CD4-positive, alpha-beta T cell treated with Interleukin-15 for 1 hour (primary cell): ENCODE data around the gene RPGRIP1.
"Not testable (repeated sequence)": the region's sequence is repeated elsewhere in the genome, so short reads cannot be mapped to it uniquely, and the experiment has no call there.

Experiments
- DNase-seq: peaks from one replicate; pipeline ENCODE4 v3.0.0-alpha.2; 2020

Gene RPGRIP1

DNA sequence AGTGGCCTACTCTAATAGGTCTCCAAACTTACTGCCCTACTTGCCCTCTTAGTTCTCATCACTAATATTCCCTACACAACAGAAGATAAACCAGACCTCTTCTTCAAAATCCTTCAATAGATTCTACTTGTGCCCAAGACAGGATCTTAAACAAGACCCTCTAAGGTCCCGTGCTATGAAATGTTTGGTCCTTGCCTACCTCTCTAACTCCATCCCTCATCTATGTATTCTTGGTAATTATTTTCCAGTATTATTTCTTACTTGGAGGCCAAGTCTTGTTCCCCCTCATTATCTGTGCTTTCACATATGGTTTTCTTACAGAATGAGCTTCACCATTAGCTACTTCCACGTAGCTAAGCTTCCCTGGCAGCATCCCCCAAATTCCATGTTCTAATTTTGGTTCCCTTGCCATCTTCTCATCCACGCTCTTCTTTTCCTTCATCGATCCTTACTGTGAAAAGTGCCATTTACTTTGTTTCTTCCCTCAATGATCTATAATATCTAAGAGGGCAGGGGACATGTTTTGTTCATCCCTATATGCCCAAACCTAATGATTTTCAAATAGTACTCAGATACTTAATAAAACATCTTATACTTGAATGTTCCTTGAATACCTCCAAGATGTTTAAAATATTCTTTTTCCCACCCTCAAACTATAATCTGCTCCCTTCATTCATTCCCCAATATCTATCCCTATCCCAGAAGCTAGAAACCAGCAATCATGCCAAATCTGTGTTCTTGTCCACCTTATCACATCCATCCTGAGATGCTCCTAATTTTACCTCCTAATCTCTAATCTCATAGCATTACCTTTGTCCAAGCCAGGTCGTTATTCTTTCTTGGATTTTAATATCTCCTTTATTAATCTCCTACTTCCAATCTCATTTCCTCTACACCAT is 20.7 kb upstream of the RPGRIP1 start:
- DNase-seq: no peak

- no peak for DNase-seq
Measured at GRCh38 chr14:21261824-21262223, 18.1 kb upstream of the RPGRIP1 start.

- DNase-seq: no peak
Measured at GRCh38 chr14:21262410-21262809, 17.5 kb upstream of the RPGRIP1 start.

DNA sequence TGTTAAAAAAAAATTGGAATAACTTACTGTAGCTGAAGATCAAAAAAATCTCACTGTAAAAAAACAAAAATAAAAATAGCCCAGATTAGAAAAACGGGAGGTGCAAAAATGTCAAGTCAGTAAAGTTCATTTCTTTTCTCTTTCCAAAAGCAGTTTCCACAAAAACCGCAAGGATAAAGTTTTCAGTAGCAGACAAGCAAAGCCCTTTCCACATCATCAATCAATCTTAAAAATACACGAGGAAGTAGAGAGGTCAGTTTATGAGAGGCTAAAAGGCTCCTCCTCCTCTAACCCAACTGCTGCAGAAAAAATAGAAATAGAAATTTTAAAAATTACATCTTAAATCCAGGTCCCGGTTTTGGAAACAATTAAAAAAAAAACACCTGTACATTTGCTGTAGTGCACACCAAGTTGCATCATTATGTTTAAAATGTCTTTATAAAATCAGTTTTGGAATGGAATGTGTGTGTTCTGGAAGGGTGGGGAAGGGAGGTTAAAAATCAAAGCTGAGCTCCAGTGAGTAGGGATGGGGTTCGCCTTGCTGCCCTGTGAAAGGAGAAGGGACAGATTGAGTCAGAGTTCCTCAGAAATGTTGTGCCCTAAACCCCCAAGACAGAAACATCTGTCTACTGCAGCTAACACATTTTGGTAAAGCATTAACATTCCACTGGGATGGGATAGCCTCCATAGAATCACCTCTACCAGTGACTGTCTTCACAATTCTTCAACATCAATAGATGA is 16.4 kb upstream of the RPGRIP1 start:
- DNase-seq: no peak

GRCh38 chr14:21264025-21264801 is 15.7 kb upstream of the RPGRIP1 start:
- no peak for DNase-seq

DNA sequence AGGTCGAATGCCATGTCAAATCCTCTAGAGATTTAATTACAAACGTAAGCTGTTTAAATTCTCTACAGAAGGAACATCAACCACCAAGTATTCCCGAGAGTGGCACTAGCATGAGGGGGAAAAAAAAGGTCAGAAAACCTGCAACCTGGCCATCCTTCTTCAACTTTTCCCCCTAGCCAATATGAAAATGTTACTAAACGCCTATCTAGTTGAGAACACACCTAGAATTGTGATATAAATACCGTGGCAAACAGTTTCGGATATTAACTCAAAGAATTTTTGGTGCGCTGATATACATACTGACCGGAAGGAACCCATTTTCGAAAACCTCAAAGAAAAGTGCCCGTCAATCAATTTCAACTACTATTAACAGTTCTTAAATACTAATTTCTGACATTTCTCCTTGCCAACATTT is 12.4 kb upstream of the RPGRIP1 start:
- DNase-seq: no peak

DNA sequence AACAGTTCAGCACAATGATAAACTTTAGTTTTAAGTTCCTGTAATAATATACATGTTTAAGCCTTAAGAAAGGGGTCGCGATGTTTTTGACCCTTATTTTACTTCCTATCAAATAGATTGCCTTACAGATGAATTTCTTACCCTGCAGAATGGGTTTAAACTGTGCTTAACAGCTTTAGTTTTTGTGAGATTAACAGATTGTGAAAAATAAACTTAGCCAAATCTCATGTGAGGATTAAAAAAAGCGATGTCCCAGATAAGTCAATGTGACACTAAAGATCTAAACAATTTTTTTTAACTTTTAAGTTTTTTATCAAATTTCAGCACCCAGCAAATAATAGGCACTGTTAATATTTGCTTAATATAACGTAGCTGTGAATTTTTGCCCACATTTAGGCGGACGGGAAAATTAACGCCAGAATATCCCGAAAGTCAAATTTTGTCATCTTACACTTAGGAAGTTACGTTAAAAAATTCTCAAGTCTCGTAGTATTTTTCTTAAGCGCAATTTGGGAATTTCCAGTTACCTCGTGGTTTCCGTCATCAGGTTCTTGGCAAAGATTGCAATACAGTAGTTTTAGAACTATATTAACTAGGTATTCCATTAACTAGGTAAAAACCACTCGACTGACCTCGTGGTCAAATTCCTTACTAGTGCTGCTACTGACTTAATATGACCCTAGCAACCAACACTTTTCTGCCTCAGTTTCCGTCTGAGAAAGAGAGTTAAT is 11.8 kb upstream of the RPGRIP1 start:
- no peak for DNase-seq

- no peak for DNase-seq
Measured at GRCh38 chr14:21268617-21269251, 11.1 kb upstream of the RPGRIP1 start.

DNA sequence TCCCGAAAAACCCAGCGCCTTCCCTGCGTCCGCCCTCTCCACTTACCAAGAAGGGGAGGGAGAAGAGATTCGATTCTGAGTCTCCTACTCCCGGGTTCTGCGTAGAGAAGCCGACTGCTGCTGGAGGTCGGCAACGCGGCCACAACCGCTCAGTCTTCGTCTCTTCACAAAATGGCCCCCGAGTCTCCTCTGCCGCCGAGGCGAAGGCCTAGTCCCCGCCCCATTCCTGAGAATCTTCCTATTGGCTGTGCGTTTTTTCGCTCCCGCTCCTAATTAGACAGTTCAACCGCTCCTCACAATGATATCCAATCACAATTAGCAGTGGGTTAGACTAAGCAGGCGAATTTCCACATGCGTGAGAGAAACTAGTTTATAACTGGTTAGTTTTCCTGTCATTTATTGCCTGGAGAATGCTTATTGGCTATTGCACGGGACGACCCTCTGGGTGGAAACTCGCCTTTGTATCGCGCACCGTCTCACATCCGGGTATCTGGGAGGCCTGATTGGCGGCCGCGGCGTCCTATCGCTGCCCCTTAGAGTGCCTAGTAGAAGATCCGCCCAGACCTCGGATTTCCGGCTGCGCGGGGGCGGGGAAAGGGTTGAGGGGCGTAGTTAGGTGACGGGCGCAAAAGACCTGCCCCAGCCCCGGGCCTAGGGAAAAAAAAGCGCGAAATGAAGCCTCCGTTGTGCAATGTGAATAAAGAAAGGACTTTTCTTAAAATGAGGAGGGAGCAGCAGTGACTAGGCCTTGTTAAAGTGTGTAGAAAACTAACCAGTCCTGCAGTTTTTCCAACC is 10.4 kb upstream of the RPGRIP1 start, which contains the start of gene HNRNPC:
TSS of gene HNRNPC (minus strand) at position 191 of the 795 bp plus-strand sequence. CDS start 35,249 bp downstream, outside the sequence.
- peak; percentile 100 for DNase-seq

DNA sequence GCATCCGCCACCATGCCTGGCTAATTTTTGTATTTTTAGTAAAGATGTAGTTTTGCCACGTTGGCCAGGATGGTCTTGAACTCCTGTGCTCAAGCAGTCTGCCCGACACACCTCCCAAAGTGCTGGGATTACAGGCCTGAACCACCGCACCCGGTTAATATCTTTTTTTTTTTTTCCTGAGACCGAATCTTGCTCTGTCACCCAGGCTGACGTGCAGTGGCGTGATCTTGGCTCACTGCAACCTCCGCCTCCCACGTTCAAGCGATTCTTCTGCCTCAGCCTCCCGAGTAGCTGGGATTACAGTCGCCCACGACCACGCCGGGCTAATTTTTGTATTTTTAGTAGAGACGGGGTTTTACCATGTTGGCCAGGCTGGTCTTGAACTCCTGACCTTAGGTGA is 7.2 kb upstream of the RPGRIP1 start:
- DNase-seq: not testable (repeated sequence)

GRCh38 chr14:21275261-21275858 is 4.5 kb upstream of the RPGRIP1 start:
- no peak for DNase-seq

- DNase-seq: no peak
Measured at GRCh38 chr14:21278632-21279031, 1.3 kb upstream of the RPGRIP1 start.

- DNase-seq: not testable (repeated sequence)
Measured at GRCh38 chr14:21281917-21282316, 2.0 kb downstream of the RPGRIP1 start.

GRCh38 chr14:21286516-21286915 is 6.6 kb downstream of the RPGRIP1 start:
- not testable (repeated sequence) for DNase-seq

GRCh38 chr14:21287168-21287567 is 7.3 kb downstream of the RPGRIP1 start:
- DNase-seq: no peak

DNA sequence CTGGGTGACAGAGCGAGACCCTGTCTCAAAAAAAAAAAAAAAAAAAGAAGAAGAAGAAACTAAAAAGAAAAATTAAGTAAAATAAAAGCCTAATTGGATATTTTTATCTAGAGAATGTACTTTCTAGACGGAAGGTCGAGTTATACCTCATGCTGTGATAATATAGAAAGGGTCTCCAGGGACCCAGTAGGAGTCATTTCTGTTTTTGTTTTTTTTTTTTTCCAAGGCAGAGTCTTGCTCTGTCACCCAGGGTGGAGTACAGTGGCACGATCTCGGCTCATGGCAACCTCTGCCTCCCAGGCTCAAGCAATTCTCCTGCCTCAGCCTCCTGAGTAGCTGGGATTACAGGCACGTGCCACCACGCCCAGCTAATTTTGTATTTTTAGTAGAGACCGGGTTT is 14.1 kb downstream of the RPGRIP1 start:
- DNase-seq: not testable (repeated sequence)

GRCh38 chr14:21298358-21298757 is 18.5 kb downstream of the RPGRIP1 start:
- DNase-seq: no peak

GRCh38 chr14:21299562-21300130 is 19.8 kb downstream of the RPGRIP1 start:
- DNase-seq: no peak

DNA sequence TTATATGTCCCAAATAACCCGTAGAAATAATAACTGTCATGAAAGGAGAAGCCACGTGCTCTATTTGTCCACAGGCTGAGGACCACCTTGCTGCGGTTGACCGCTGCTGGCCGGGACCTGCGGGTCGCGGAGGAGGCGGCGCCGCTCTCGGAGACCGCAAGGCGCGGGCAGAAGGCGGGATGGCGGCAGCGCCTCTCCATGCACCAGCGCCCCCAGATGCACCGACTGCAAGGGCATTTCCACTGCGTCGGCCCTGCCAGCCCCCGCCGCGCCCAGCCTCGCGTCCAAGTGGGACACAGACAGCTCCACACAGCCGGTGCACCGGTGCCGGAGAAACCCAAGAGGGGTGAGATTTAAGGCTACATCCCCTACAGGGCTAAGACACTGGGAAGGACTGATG is 21.0 kb downstream of the RPGRIP1 start:
- DNase-seq: peak; percentile 35
